HCT116 (cell line): Measurements from ENCODE around the gene GADD45A. TPM values are rescaled to one million over a fixed set of nuclear protein-coding genes. Genes with fewer than 3 reads are reported as not detected.

Source experiments
- ATAC-seq: fragments of 200-7000 bp; cut with Tn5 transposase; 2 replicates; pipeline ENCODE4 v1.9.1; 2020; ENCODE audit warnings: mild to moderate bottlenecking, moderate library complexity
- BruUV-seq: library from RNA; stranded (reverse); fragments of 400-500 nt; replicated peaks from 2 replicates; lab custom pipeline; 2021; lab: Mats Ljungman, UMichigan
- CTCF ChIA-PET: fragments of 300-600 bp; sonication (Branson Sonifier 250); formaldehyde crosslinking; loops from one replicate; lab custom pipeline; 2021; ENCODE audit warnings: antibody characterized with exemption; lab: Charles Lee
- POLR2A ChIA-PET: fragments of 300-600, 350-600 bp; sonication (Branson Sonifier 250); formaldehyde crosslinking; loops from one replicate; lab custom pipeline; 2021; ENCODE audit warnings: antibody characterized with exemption; lab: Charles Lee
- RAD21 ChIA-PET, 2 experiments: fragments of 300-600 bp; sonication (Branson Sonifier 250); formaldehyde crosslinking; loops; one replicate each; lab custom pipeline; 2023; ENCODE audit warnings: low total read pairs in 2 of 2; ENCODE audit not compliant: uncharacterized antibody in 2 of 2, unreplicated experiment in 2 of 2, low non-redundant PET in 1 of 2; lab: Charles Lee
- DNase-seq: peaks from one replicate; pipeline ENCODE4 v3.0.0-alpha.2; 2010; ENCODE audit warnings: low read depth, low spot score
- H2AFZ ChIP-seq: fragments of 200-600 bp; shearing (Covaris generic), sonication (generic); 2 replicates; pipeline ENCODE4 v1.6.1; 2017; ENCODE audit warnings: low read depth, mixed run types, mixed read lengths, antibody characterized with exemption, low read length; ENCODE audit not compliant: poor library complexity, severe bottlenecking
- H3K27ac ChIP-seq: 2 replicates; pipeline ENCODE4 v1.5.1; 2012; ENCODE audit warnings: low read depth, low read length
- H3K27me3 ChIP-seq: fragments of 200-600 bp; sonication (generic); 2 replicates; pipeline ENCODE4 v1.6.1; 2016; ENCODE audit warnings: mixed run types, low read length, mixed read lengths; ENCODE audit not compliant: insufficient read depth
- H3K36me3 ChIP-seq, 2 experiments: fragments of 200-500 bp in 1 of 2; fragments of 200-600 bp in 1 of 2; sonication (Bioruptor generic) in 1 of 2; sonication (generic) in 1 of 2; 2 replicates each; pipeline versions ENCODE4 v1.5.1 to v1.6.1; 2014 to 2016; ENCODE audit warnings: low read length in 2 of 2, inconsistent platforms in 1 of 2, mixed read lengths in 1 of 2, mixed run types in 1 of 2; ENCODE audit not compliant: insufficient read depth in 2 of 2, control insufficient read depth in 1 of 2
- H3K4me1 ChIP-seq, 2 experiments: fragments of 200-600 bp in 1 of 2; sonication (generic) in 1 of 2; 2 replicates each; pipeline versions ENCODE4 v1.5.1 to v1.6.1; 2012 to 2017; ENCODE audit warnings: low read length in 2 of 2, inconsistent platforms in 1 of 2, mild to moderate bottlenecking in 1 of 2, mixed read lengths in 1 of 2, mixed run types in 1 of 2, moderate library complexity in 1 of 2; ENCODE audit not compliant: insufficient read depth in 2 of 2, control insufficient read depth in 1 of 2
- H3K4me2 ChIP-seq: fragments of 200-600 bp; sonication (generic); 2 replicates; pipeline ENCODE4 v1.6.1; 2017; ENCODE audit warnings: mixed run types, low read length, mixed read lengths
- H3K4me3 ChIP-seq, 2 experiments: fragments of 200-600 bp in 1 of 2; sonication (generic) in 1 of 2; replicated peaks in 1 of 2; 2 replicates each; pipeline ENCODE4 v1.5.1; 2011 to 2016; ENCODE audit warnings: low read length in 2 of 2, control low read depth in 1 of 2, low read depth in 1 of 2, mild to moderate bottlenecking in 1 of 2, mixed read lengths in 1 of 2, mixed run types in 1 of 2
- H3K79me2 ChIP-seq: fragments of 200-600 bp; sonication (generic); 2 replicates; pipeline ENCODE4 v1.6.1; 2017; ENCODE audit warnings: mild to moderate bottlenecking, mixed run types, low read length, moderate library complexity, mixed read lengths; ENCODE audit not compliant: insufficient read depth
- H3K9ac ChIP-seq: fragments of 200-600 bp; sonication (generic); 2 replicates; pipeline ENCODE4 v1.6.1; 2016; ENCODE audit warnings: low read length, mixed read lengths
- H3K9me2 ChIP-seq: fragments of 200-600 bp; sonication (generic), shearing (Covaris generic); 2 replicates; pipeline ENCODE4 v1.6.1; 2017; ENCODE audit warnings: mixed run types, mild to moderate bottlenecking, moderate library complexity; ENCODE audit not compliant: insufficient read depth
- H3K9me3 ChIP-seq, 2 experiments: fragments of 200-500 bp in 1 of 2; fragments of 200-600 bp in 1 of 2; sonication (Bioruptor generic) in 1 of 2; sonication (generic) in 1 of 2; 2 replicates each; pipeline ENCODE4 v1.6.1; 2014 to 2017; ENCODE audit warnings: low read length in 2 of 2, mixed read lengths in 2 of 2, inconsistent platforms in 1 of 2, low read depth in 1 of 2, mild to moderate bottlenecking in 1 of 2, mixed run types in 1 of 2, moderate library complexity in 1 of 2; ENCODE audit not compliant: control insufficient read depth in 1 of 2, insufficient read depth in 1 of 2
- H4K20me1 ChIP-seq: fragments of 200-600 bp; sonication (generic), shearing (Covaris generic); 2 replicates; pipeline ENCODE4 v1.6.1; 2017; ENCODE audit warnings: mixed run types, mild to moderate bottlenecking, moderate library complexity; ENCODE audit not compliant: insufficient read depth
- ATF3 ChIP-seq: IDR thresholded peaks from 2 replicates; pipeline ENCODE4 v1.6.1; 2012
- CBX3 ChIP-seq: IDR thresholded peaks from 2 replicates; pipeline ENCODE4 v1.6.1; 2012; ENCODE audit warnings: low read depth
- CTCF ChIP-seq, 3 experiments: fragments of 200-600 bp in 1 of 3; sonication (generic) in 1 of 3; IDR thresholded peaks in 2 of 3; conservative IDR thresholded peaks in 1 of 3; 2 replicates each; pipeline ENCODE4 v1.5.1; 2012 to 2017; ENCODE audit warnings: low read depth in 2 of 3, low read length in 2 of 3, antibody characterized with exemption in 1 of 3, borderline replicate concordance in 1 of 3, control low read depth in 1 of 3, mild to moderate bottlenecking in 1 of 3, mixed read lengths in 1 of 3, mixed run types in 1 of 3, moderate library complexity in 1 of 3; ENCODE audit not compliant: insufficient read depth in 1 of 3
- EGR1 ChIP-seq: IDR thresholded peaks from 2 replicates; pipeline ENCODE4 v1.6.1; 2012; ENCODE audit warnings: low read depth
- EZH2 ChIP-seq: fragments of 200-600 bp; sonication (generic); IDR thresholded peaks from 2 replicates; pipeline ENCODE4 v1.6.1; 2017; ENCODE audit warnings: antibody characterized with exemption, mixed run types
- FOSL1 ChIP-seq: IDR thresholded peaks from 2 replicates; pipeline ENCODE4 v1.6.1; 2012; ENCODE audit warnings: low read depth
- JUND ChIP-seq: IDR thresholded peaks from 2 replicates; pipeline ENCODE4 v1.6.1; 2012
- POLR2A ChIP-seq: IDR thresholded peaks from 2 replicates; pipeline ENCODE4 v1.7.0; 2011; ENCODE audit warnings: borderline replicate concordance; ENCODE audit not compliant: insufficient read depth, insufficient read length; ENCODE audit errors: extremely low read depth
- REST ChIP-seq: IDR thresholded peaks from 2 replicates; pipeline ENCODE4 v1.6.1; 2012; ENCODE audit warnings: low read depth
- SIN3A ChIP-seq: IDR thresholded peaks from 2 replicates; pipeline ENCODE4 v1.6.1; 2012; ENCODE audit warnings: low read depth
- SRF ChIP-seq: IDR thresholded peaks from 2 replicates; pipeline ENCODE4 v1.6.1; 2012; ENCODE audit warnings: low read depth
- ZBTB33 ChIP-seq: IDR thresholded peaks from 2 replicates; pipeline ENCODE4 v1.6.1; 2011; ENCODE audit warnings: mild to moderate bottlenecking, low read length, moderate library complexity; ENCODE audit not compliant: insufficient replicate concordance; ENCODE audit errors: extremely low read depth
- ZFX ChIP-seq: fragments of 450-650 bp; IDR thresholded peaks from 2 replicates; pipeline ENCODE4 v1.6.1; 2017
- ZNF274 ChIP-seq: fragments of 200-500 bp; sonication (Bioruptor generic); IDR thresholded peaks from 2 replicates; pipeline ENCODE4 v1.6.1; 2014; ENCODE audit warnings: mild to moderate bottlenecking, low read depth, low read length, inconsistent platforms
- intact Hi-C: fragments of 100-400 bp; cut with micrococcal nuclease; formaldehyde crosslinking; loops from 2 replicates; pipeline ENCODE4 v1.10.0; 2022
- total RNA-seq: library from RNA; stranded (reverse); gene quantifications from one replicate; pipeline ENCODE4 v1.2.1, GENCODE V29; 2021; ENCODE audit not compliant: unreplicated experiment

Gene GADD45A
- total RNA-seq, 1 experiment from 2014 or later, result 105 TPM

- H2AFZ ChIP-seq, result no peak overlapping the region
- no peaks in the 10 kb centered on the region for H3K9me2 ChIP-seq
- ATAC-seq (no peak), DNase-seq (no peak)
- no peaks in the 10 kb centered on the region for H4K20me1 ChIP-seq
- no peaks in the 10 kb centered on the region for H3K9me3 ChIP-seq
- POLR2A ChIA-PET, result interaction anchor here (1.8 kb wide), 1 partner anchor 8 kb away, joined by 11 read pairs; the partner anchor contains the start of gene GADD45A
- intact Hi-C loops, result no loop called here
- peaks cover 0 to 3% of the 10 kb centered on the region in 2 experiments; a peak in 1 of 4 replicates for H3K4me1 ChIP-seq
- no peaks in the 10 kb centered on the region for H3K36me3 ChIP-seq
- H3K9ac ChIP-seq, result no peak overlapping the region
- H3K27ac ChIP-seq, result no peak overlapping the region
- no peak overlapping the region for H3K4me3 ChIP-seq
- CTCF ChIA-PET, result no interaction called here
- no peaks in the 10 kb centered on the region for H3K79me2 ChIP-seq
- H3K4me2 ChIP-seq, result no peak overlapping the region
- BruUV-seq, result no TSS peak
- TF ChIP-seq ZFX (no peak), EGR1 (no peak), JUND (no peak), FOSL1 (no peak), ZNF274 (no peak), POLR2A (no peak), CBX3 (no peak), SIN3A (no peak), SRF (no peak)
- RAD21 ChIA-PET, result no interaction called here
- no peaks in the 10 kb centered on the region for H3K27me3 ChIP-seq
These were observed 8.1 kb upstream of the GADD45A start for GRCh38 chr1:67676946-67677345.

- Histone ChIP-seq H3K27ac (no peak overlapping the region), H3K4me3 (no peak overlapping the region), H3K9me3 (no peaks in the 10 kb centered on the region), H3K36me3 (no peaks in the 10 kb centered on the region), H3K9ac (no peak overlapping the region), H3K4me2 (no peak overlapping the region), H3K79me2 (no peaks in the 10 kb centered on the region), H3K9me2 (no peaks in the 10 kb centered on the region), H3K27me3 (no peaks in the 10 kb centered on the region), H4K20me1 (no peaks in the 10 kb centered on the region), H3K4me1 (peaks cover 0 to 3% of the 10 kb centered on the region in 2 experiments; a peak in 1 of 4 replicates), H2AFZ (no peak overlapping the region)
- no peak for ATAC-seq
- intact Hi-C loops, result no loop called here
- POLR2A ChIA-PET, result interaction anchor here (1.8 kb wide), 1 partner anchor 8 kb away, joined by 11 read pairs; the partner anchor contains the start of gene GADD45A
- no TSS peak for BruUV-seq
- RAD21 ChIA-PET, result no interaction called here
- DNase-seq, result no peak
- CTCF ChIA-PET, result interaction anchor here (1.1 kb wide), 1 partner anchor 23 kb away, joined by 3 read pairs; no protein-coding TSS in a partner anchor
- TF ChIP-seq EZH2 (no peak), FOSL1 (no peak), REST (no peak), ATF3 (no peak), ZBTB33 (no peak), CTCF (IDR thresholded peaks at IDR 0.05 in 2 of 3, conservative IDR thresholded peaks at IDR 0.05 in 1 of 3; ENCODE audit: borderline replicate concordance in 1 of 3, insufficient read depth in 1 of 3, low read depth in 2 of 3, low read length in 2 of 3) (no peak), ZNF274 (no peak)
These were observed 7.6 kb upstream of the GADD45A start for GRCh38 chr1:67677408-67677807.
